Hematopoietic multipotent progenitor cell treated with erythropoietin and hydrocortisone succinate and interleukin-3 and kit ligand, for 17 days (in vitro differentiated cells): ENCODE measurements around the gene TMEM106B.

Experiments used
- DNase-seq: peaks from one replicate; pipeline ENCODE4 v3.0.0-alpha.2; 2015; ENCODE audit warnings: low spot score

The TMEM106B gene

GRCh38 chr7:12228024-12228423, 16.9 kb downstream of the TMEM106B start:
- DNase-seq: no peak

DNA sequence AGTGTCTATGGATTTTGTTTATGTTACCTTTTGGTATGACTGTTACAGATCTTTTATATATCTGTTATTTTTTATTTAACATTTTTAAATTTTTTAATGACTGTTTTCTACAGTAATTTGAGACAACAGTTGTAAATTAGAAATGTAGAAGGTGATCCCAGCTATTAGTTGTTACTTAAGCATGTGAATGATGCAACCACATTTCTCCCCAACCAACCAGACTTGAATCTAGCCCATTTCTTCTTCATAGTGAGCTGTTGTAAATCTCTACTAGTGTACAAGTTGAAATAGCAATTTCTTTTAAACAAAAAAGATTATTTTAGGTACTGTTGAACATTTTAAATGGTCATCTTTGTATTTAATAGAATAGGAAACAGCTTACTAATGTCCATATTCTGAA, 18.0 kb downstream of the TMEM106B start:
- no peak for DNase-seq

GRCh38 chr7:12231097-12231496, 20.0 kb downstream of the TMEM106B start:
- DNase-seq: no peak

GRCh38 chr7:12233175-12233574, 22.1 kb downstream of the TMEM106B start:
- no peak for DNase-seq

DNA sequence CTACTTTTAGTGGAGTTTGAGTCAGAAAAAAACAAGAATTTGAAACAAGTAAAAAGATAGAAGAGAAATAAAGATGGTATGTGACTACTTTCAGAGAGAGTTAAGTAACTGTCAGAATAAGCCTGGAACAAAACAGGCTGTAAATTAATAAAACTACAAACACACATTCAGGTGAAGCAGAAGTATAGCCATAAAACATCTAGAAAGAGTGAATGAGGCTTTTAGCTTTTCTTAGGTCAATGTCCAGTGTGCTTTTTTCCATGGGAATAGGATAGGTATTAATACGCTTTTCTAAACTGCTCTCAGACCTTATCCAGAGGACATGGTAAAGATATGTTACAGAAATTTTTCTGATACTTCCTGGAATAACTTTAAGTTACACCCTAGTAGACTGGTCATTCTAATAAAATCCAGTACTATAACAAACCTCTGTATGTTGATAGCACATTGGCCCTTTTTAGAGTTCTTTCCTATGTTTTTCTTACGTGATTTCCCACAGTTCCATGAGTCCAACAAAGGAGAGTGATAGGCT, 23.3 kb downstream of the TMEM106B start:
- no peak for DNase-seq

GRCh38 chr7:12235970-12236369, 24.9 kb downstream of the TMEM106B start:
- no peak for DNase-seq

GRCh38 chr7:12237007-12237406, 25.9 kb downstream of the TMEM106B start:
- no peak for DNase-seq

GRCh38 chr7:12239806-12240205, 28.7 kb downstream of the TMEM106B start:
- DNase-seq: no peak

GRCh38 chr7:12244129-12244528, 33.0 kb downstream of the TMEM106B start:
- DNase-seq: peak; percentile 17

- no peak for DNase-seq
Measured at GRCh38 chr7:12244694-12245093, 33.6 kb downstream of the TMEM106B start.

GRCh38 chr7:12249706-12250105, 38.6 kb downstream of the TMEM106B start:
- DNase-seq: no peak

- DNase-seq: no peak
Measured at GRCh38 chr7:12250232-12250631, 39.1 kb downstream of the TMEM106B start.

- no peak for DNase-seq
Measured at GRCh38 chr7:12256090-12256489, 45.0 kb downstream of the TMEM106B start.

- no peak for DNase-seq
Measured at GRCh38 chr7:12257582-12257981, 46.5 kb downstream of the TMEM106B start.

DNA sequence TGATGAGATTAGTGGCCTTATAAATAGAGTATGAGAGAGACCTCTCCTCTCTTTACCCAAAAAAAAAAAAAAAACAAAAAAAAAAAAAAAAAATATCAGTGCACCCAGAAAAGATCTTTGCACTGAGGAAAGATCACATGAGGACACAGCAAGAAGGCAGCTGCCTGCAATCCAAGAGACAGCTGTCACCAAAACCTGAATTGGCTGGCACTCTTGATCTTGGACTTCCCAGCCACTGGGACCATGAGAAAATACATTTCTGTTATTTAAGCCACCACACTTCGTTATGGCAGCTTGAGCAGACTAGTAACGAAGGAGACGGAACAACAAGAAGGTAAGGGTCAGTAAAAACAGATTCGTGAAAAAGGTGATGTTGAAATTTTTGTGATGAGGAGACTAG, 47.0 kb downstream of the TMEM106B start:
- no peak for DNase-seq

GRCh38 chr7:12267542-12267941, 56.4 kb downstream of the TMEM106B start:
- DNase-seq: no peak

- DNase-seq: no peak
Measured at GRCh38 chr7:12269100-12269895, 58.2 kb downstream of the TMEM106B start.

DNA sequence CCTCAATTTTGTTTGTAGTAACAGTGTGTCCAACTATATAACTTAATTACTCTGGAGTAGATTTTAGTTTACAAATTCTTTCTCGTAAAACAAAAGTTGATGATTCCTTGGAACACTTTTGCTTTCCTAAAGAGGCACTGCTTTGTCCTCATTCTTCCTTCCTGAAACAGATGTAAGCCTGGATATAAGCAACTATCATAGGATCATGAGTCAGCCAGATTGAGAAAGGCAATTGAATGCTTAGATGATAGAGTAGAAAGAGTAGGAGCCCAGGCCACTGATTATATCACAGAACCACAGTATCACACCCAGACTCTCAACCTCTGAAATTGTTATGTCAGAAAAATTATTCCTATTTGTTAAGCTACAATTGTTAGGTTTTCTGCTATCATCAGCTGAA, 69.9 kb downstream of the TMEM106B start:
- no peak for DNase-seq

DNA sequence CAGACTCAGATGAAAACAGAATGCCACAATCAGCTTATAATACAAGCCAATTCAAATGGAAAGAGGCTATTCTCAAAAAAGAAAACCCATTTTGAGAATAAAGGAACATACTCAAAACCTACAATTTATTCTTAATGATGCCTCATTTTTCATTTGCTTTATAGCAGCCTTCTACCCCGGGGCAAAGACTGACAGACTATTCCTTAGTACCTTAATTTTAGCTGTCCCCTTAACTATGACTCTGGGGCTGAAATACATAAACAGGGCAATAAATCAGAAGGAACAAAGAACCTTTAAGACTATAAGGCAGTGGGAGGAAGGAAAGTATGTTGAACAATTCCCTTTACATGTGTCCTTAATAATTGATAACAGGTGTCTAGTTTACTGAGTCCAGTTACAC, 76.8 kb downstream of the TMEM106B start:
- no peak for DNase-seq

DNA sequence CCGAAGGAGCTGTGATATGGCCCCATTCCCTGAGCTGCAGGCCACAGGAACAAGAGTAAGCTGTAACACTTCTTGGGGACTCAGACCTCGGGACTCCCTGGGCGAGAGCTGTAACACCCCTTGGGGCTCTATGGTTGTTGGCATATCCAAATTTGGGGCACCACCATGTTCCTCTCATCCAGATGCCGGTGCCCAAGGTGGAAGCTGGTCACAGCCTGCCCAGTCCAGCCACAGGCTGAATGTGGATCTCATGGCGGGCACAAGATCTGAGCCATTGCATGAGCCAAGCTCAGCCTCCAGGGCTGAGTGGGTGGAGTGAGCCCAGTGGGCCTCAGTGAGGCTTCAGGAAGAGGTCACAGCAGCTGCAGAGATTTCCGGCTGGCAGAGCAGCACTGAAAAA, 78.9 kb downstream of the TMEM106B start:
- DNase-seq: no peak

- DNase-seq: no peak
Measured at GRCh38 chr7:12290761-12291160, 79.7 kb downstream of the TMEM106B start.

DNA sequence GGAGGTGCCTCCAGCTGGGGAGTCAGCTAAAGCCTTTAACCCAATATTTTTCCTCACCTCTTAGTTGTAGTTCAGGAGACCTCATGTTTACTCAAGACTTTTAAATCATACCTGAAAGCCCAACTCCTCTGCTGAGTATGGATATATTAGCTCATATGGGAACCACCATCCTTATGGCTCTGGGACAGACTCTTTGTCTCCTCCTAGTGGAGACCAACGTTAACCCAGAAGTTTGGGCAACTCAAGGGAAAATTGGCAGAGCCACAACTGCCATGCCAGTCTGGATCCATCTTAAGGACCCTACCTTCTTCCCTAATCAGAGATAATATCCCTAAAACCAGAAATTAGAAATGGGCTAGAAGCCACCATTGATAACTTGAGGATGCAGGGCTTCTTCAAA, 80.8 kb downstream of the TMEM106B start:
- DNase-seq: peak; percentile 11
